ENCODE measurements around the gene SMIM44. TPM values are rescaled to one million over a fixed set of nuclear protein-coding genes. Genes with fewer than 3 reads are reported as not detected.

Gene SMIM44
- total and polyA plus RNA-seq, 9 of the 15 experiments (the other 6 are each of a cell fraction or from before 2014, with no cell fraction given), result not detected

GRCh38 chr19:3505598-3506383, 22.6 kb upstream of the SMIM44 start, which contains the start of gene FZR1 (continued):
- TF ChIP-seq CUX1 (CRISPR knock-in tag; IDR thresholded peaks at IDR 0.05) (no peak), HMGN3 (IDR thresholded peaks at IDR 0.05; ENCODE audit: borderline replicate concordance, extremely low read depth, insufficient read length, low read depth, low read length) (peak; percentile 65), ZBTB12 (CRISPR knock-in tag; IDR thresholded peaks at IDR 0.05) (peak; percentile 94), TAF15 (IDR thresholded peaks at IDR 0.05; ENCODE audit: low read depth, low read length) (no peak), ASH1L (IDR thresholded peaks at IDR 0.05; ENCODE audit: borderline replicate concordance, low read depth, partially characterized antibody) (peak; percentile 67), ZNF717 (CRISPR knock-in tag; IDR thresholded peaks at IDR 0.05) (no peak), SMARCA4 (IDR thresholded peaks at IDR 0.05) (no peak), SAP30 (IDR thresholded peaks at IDR 0.05; ENCODE audit: borderline replicate concordance, insufficient read depth, low read depth, low read length, poor library complexity, severe bottlenecking) (peak; percentile 87), ID3 (CRISPR knock-in tag; IDR thresholded peaks at IDR 0.05) (no peak), ID3 (tag; IDR thresholded peaks at IDR 0.05) (0 out of 2 replicates have a peak, but pooled peaks have one; percentile 33), NRF1 (conservative IDR thresholded peaks at IDR 0.05 in 1 of 2, IDR thresholded peaks at IDR 0.05 in 1 of 2) (peak; percentile 98), CBX3 (IDR thresholded peaks at IDR 0.05; ENCODE audit: borderline replicate concordance in 1 of 2, low read length in 2 of 2) (peak in 1 of 2 experiments; percentile 67; a peak in 1 of 3 replicates), NUFIP1 (IDR thresholded peaks at IDR 0.05; ENCODE audit: partially characterized antibody) (no peak), ZSCAN29 (IDR thresholded peaks at IDR 0.05) (no peak), MNT (conservative IDR thresholded peaks at IDR 0.05) (peak; percentile 86 to 92), HNRNPLL (IDR thresholded peaks at IDR 0.05; ENCODE audit: low read depth, low read length, poor library complexity, severe bottlenecking) (no peak), TAF7 (tag; IDR thresholded peaks at IDR 0.05) (peak; percentile 47; the same call in 1 of the 2 replicates), POU5F1 (IDR thresholded peaks at IDR 0.05; ENCODE audit: borderline replicate concordance, low read depth, low read length, partially characterized antibody) (peak; percentile 48)

All from K562 (cell line).